ENCODE measurements around the gene GRXCR2. TPM values are rescaled to one million over a fixed set of nuclear protein-coding genes. Genes with fewer than 3 reads are reported as not detected.

The GRXCR2 gene
- total and polyA plus RNA-seq, 2 donors from 2014 or later, result not detected

DNA sequence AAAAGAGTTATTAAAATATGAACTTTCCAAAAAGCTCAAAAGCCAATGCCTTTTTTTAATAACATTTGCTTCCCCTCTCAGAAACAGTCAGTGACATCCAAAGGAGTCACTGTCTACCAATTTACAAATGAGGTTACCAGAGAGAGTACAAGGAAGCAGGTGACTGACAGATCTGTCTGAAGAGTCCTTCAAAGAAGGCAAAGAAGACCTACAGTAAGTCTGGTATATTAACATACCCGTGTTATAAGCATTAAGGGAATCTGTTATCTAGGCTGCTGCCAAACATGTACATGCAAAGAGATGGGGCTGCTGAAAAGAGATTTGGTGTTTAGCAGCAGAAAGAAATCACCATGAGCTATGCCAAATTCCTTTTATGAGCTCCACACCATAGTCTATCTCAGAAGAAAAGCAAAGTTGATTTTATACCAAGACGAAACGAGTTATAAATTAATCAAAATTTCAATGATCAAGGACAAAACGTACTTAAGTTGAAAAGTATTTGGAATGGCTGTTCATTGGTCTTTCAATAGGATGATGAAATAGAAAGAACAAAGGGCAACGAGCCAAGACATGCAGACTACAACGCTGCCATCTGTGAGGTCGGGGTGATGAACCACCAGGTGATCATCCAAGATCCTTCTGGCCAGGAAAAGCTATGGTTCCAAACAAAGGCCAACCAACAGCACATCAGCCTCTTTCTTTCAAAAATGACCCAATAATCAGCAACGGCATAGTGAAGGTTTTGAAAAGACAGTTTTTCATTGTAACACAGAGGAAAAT lies 45.7 kb downstream of the GRXCR2 start:
- H3K9me3 ChIP-seq (ENCODE audit: control insufficient read depth in 2 of 3, insufficient read depth in 1 of 3, low read length in 3 of 3), result no peaks in the 10 kb centered on the region
- no peak overlapping the region for H3K4me3 ChIP-seq (ENCODE audit: low read length in 3 of 3)
- FAIRE-seq, result no peak
- TF ChIP-seq, protein P1, sequence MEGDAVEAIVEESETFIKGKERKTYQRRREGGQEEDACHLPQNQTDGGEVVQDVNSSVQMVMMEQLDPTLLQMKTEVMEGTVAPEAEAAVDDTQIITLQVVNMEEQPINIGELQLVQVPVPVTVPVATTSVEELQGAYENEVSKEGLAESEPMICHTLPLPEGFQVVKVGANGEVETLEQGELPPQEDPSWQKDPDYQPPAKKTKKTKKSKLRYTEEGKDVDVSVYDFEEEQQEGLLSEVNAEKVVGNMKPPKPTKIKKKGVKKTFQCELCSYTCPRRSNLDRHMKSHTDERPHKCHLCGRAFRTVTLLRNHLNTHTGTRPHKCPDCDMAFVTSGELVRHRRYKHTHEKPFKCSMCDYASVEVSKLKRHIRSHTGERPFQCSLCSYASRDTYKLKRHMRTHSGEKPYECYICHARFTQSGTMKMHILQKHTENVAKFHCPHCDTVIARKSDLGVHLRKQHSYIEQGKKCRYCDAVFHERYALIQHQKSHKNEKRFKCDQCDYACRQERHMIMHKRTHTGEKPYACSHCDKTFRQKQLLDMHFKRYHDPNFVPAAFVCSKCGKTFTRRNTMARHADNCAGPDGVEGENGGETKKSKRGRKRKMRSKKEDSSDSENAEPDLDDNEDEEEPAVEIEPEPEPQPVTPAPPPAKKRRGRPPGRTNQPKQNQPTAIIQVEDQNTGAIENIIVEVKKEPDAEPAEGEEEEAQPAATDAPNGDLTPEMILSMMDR (IDR thresholded peaks at IDR 0.05; ENCODE audit: borderline replicate concordance, extremely low read depth, insufficient read depth), result no peak
- H3K36me3 ChIP-seq (ENCODE audit: control insufficient read depth in 2 of 3, insufficient read depth in 3 of 3, low read length in 3 of 3), result no peaks in the 10 kb centered on the region
- no peak overlapping the region for H3K9ac ChIP-seq (ENCODE audit: low read length in 3 of 3)
- no peak overlapping the region for H3K27ac ChIP-seq (ENCODE audit: low read depth in 2 of 2, low read length in 2 of 2)
- no peaks in the 10 kb centered on the region for H3K27me3 ChIP-seq (ENCODE audit: control insufficient read depth, insufficient read depth, low read length)
- intact Hi-C loops (cut with DNase I), result no loop called here
- no peaks in the 10 kb centered on the region for H3K4me1 ChIP-seq (ENCODE audit: control insufficient read depth in 2 of 3, insufficient read depth in 2 of 3, low read depth in 1 of 3, low read length in 3 of 3)
- DNase-seq, result no peak

DNA sequence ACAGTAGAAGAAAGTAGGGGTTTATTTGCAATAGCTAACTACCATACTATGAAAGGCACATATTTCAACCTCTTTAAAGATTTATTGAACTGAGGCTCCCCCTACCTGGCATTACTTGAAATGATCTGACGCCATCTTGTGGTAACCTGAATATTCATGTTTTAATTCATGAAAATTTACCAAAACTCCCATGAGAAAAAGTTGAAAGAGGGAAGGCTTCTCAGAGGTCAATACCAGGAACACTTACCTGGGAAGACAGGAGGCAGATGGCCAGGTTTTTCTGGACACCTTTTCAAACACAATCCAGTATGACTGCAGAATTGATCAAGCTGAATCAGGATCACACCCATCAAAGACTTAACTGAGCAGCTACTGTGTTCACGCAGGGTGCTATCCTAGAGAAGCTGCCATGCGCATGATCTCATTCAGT lies 47.0 kb downstream of the GRXCR2 start:
- Histone ChIP-seq H3K9ac (ENCODE audit: low read length in 3 of 3) (no peak overlapping the region), H3K4me1 (ENCODE audit: control insufficient read depth in 2 of 3, insufficient read depth in 2 of 3, low read depth in 1 of 3, low read length in 3 of 3) (no peaks in the 10 kb centered on the region), H3K9me3 (ENCODE audit: control insufficient read depth in 2 of 3, insufficient read depth in 1 of 3, low read length in 3 of 3) (no peaks in the 10 kb centered on the region), H3K27ac (ENCODE audit: low read depth in 2 of 2, low read length in 2 of 2) (no peak overlapping the region), H3K4me3 (ENCODE audit: low read length in 3 of 3) (no peak overlapping the region), H3K36me3 (ENCODE audit: control insufficient read depth in 2 of 3, insufficient read depth in 3 of 3, low read length in 3 of 3) (no peaks in the 10 kb centered on the region), H3K27me3 (ENCODE audit: control insufficient read depth, insufficient read depth, low read length) (no peaks in the 10 kb centered on the region)
- TF ChIP-seq, protein P1 (IDR thresholded peaks at IDR 0.05; ENCODE audit: borderline replicate concordance, extremely low read depth, insufficient read depth), result peak; percentile 65
- peak; percentile 68 for FAIRE-seq
- peak in 2 of 5 donors; percentile 64 to 72 for DNase-seq
- intact Hi-C loops (cut with DNase I), result no loop called here

DNA sequence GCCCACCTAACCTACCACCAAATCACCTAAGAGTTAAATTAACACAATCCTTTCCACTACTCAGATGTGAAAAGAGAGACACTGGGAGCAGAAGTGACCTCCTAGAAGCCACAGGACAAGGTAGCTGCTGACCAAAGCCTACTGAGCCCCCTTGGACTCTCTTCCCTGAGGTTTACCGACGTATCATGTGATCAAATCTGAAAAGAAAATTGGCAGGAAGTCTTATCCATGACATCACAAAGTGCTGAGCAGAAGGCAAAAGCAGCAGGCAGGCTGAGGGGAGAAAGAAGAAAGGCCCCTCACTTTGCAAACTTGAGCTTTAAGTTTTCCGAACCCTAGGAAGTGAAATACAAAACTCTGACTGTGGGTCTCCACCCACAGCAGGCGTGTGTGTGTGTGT lies 48.8 kb downstream of the GRXCR2 start:
- Histone ChIP-seq H3K9me3 (ENCODE audit: control insufficient read depth in 2 of 3, insufficient read depth in 1 of 3, low read length in 3 of 3) (no peaks in the 10 kb centered on the region), H3K27me3 (ENCODE audit: control insufficient read depth, insufficient read depth, low read length) (no peaks in the 10 kb centered on the region), H3K27ac (ENCODE audit: low read depth in 2 of 2, low read length in 2 of 2) (no peak overlapping the region), H3K36me3 (ENCODE audit: control insufficient read depth in 2 of 3, insufficient read depth in 3 of 3, low read length in 3 of 3) (no peaks in the 10 kb centered on the region), H3K4me3 (ENCODE audit: low read length in 3 of 3) (no peak overlapping the region), H3K9ac (ENCODE audit: low read length in 3 of 3) (no peak overlapping the region), H3K4me1 (ENCODE audit: control insufficient read depth in 2 of 3, insufficient read depth in 2 of 3, low read depth in 1 of 3, low read length in 3 of 3) (no peaks in the 10 kb centered on the region)
- DNase-seq (no peak), FAIRE-seq (no peak)
- intact Hi-C loops (cut with DNase I), result no loop called here
- TF ChIP-seq, protein P1 (IDR thresholded peaks at IDR 0.05; ENCODE audit: borderline replicate concordance, extremely low read depth, insufficient read depth), result no peak
